Esophagus mucosa (tissue), 1 donor: ENCODE results near the gene COPE. TPM values are rescaled to one million over a fixed set of nuclear protein-coding genes. Genes with fewer than 3 reads are reported as not detected.
"Not testable (repeated sequence)": the region's sequence is repeated elsewhere in the genome, so short reads cannot be mapped to it uniquely, and the experiment has no call there.

ENCODE experiments used
- ATAC-seq: fragments of 200-7000 bp; cut with Tn5 transposase; one replicate; pipeline ENCODE4 v1.9.1; 2020
- total RNA-seq: library from RNA; stranded (reverse); gene quantifications from one replicate; pipeline ENCODE4 v1.2.4, GENCODE V29; 2023
- donor health status: DM: yes; HTN: yes; CAD: no.

Gene COPE
- total RNA-seq, 1 donor from 2014 or later = 177 TPM

DNA sequence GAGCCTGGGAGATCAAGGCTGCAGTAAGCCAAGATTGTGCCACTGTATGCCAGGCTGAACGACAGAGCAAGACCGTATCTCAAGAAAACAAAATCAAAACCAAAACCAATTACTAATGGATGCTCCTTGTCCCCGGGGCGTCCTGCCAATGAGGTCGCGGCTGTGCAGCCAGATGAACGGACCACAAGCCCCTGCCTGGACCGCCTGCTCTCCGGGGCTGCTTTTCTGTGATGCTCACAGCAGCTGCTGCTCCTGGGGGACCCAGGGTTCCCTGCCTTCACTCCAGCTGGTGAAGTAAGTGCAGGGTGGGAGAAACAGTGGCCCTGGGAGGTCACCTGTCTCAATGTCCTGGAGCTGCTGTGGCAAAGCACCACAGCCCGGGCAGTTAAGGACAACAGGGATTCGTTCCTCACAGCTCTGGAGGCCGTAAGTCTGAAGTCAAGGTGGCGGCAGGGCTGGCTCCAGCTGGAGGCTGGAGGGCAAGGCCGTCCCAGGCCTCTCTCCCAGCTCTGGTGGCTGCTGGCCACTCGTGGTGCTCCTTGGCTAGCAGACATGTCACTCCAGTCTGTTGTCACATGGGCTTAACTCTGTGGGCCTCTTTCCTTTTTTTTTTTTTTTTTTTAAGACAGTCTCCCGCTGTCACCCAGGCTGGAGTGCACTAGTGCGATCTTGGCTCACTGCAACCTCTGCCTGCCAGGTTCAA, 10.1 kb downstream of the COPE start:
- no peak for ATAC-seq

DNA sequence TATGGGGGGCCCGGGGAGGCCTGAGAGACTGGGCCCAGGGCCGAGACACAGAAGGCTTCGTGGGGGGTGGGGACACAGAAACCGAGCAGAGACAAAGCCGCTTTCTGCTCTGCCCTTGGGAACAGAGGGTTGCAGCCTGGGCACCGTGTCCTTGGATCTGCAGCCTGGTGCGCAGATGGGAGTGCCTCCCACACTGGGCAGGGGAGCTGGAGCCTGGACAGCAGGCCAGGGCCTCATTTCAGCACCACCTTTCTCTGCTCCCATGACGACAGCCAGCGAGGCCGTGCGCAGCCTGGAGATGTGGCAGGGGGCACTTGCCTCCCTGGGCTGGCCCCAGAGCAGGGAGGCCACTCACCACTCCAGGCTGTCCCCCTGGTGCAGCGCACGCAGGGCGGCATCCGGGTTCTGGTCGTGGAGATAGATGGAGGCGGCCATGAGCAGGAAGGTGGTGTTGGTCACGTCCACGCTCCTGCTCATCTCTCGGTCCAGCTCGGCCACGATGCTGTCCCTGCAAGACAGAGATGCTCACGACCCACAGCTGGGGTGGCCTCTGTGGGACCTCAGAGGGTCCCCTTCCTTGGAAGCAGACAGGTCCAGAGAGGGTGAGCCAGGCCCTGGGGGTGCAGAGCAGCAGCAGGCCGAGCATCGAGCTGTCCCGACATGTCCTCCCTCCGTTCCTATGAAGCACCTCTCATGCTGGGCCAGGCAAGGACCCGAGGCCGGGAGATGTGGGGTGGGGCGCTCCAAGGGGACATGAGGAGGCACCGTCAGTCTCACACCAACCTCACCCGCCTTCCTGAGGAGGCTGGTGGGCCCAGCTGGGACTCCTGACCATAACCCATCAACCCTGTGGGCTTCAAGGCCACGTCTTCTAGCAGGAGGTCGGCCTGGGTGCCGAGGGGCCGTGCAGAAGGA, 12.3 kb downstream of the COPE start:
- no peak for ATAC-seq

DNA sequence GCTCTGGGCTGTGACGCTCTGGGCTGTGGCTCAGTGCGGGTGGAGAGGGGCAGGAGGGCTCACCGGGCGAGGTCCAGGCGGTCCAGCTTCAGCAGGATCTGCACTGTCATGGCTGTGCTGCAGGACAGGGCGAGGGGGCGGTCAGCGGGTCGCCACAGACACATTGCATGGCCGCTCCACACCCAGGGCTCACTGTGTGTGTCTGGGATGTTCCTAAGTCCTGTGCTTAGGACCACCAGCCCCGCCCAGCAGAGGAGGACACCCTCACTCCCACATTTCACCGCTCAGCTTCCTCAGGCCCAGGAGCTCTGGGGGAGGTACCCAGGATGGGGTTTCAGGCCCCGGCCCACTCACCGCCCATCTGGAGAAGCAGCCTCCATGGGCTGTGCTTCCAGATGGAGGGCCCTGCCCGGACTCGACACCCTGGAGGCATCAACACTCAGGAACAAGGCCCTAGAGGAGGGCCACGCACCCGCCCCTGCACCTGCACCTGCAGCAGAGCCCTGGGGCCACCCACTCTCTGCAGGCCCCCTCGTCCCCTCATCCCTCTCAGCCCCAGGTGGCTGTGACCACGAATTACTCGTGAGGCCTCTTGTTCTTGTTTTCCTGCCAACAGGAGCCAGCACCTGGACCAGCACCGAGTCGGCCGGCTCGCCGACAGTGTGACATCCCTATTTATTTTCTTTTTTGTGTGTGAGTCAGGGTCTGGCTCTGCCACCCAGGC, 13.5 kb downstream of the COPE start:
- ATAC-seq = no peak

DNA sequence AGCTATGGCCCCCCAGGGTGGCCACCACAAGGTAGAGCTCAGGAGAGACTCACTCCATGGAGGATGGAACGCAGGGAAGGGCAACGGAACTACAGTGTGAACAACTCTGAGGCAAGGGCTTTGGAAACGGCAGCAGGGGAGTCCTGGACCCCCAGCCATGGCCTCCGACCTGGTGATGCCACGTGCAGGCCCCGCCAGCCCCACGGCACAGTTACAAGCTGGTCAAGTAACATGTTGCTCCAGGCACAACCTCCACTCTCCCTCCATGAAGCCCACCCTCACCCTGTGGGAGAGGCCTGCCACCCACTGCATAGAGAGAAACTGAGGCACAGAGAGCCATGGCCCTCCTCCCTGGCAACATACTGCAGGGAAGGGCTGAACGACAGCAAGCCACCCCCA, 14.1 kb downstream of the COPE start:
- no peak for ATAC-seq

DNA sequence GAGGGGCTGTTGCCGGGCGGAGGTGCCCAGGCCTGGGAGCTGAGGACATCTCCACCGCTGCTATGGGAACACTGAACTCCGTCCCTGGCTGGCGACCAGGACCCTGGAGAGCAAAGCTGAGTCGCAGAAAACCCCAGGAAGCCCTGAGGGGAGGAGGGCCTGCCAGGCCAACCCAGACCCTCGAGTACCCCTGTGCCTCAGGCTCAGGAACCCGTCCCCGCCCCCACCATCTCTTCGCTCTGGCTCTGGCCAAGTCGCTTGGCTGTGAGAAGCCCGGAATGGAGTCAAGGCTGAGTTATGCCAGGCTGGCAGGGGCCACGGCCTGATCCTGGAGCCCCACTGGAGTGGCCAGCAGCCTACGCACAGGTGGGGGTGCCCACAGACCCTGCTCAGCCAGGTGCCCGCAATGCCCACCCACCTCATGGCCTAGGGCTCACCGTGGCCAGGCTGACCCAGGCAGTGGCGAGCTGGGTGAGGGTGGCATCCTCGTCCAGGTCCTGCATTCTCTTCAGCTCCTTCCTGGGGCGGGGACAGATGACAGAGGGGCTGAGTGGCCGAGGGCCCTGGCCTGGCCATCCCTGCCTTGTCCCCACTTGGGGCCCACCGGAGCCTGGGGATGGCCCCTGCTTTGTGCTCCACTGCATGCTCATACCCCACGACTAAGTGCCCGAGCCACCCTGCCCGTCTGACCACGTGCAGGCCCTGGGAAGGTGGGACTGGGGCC, 14.7 kb downstream of the COPE start:
- no peak for ATAC-seq

DNA sequence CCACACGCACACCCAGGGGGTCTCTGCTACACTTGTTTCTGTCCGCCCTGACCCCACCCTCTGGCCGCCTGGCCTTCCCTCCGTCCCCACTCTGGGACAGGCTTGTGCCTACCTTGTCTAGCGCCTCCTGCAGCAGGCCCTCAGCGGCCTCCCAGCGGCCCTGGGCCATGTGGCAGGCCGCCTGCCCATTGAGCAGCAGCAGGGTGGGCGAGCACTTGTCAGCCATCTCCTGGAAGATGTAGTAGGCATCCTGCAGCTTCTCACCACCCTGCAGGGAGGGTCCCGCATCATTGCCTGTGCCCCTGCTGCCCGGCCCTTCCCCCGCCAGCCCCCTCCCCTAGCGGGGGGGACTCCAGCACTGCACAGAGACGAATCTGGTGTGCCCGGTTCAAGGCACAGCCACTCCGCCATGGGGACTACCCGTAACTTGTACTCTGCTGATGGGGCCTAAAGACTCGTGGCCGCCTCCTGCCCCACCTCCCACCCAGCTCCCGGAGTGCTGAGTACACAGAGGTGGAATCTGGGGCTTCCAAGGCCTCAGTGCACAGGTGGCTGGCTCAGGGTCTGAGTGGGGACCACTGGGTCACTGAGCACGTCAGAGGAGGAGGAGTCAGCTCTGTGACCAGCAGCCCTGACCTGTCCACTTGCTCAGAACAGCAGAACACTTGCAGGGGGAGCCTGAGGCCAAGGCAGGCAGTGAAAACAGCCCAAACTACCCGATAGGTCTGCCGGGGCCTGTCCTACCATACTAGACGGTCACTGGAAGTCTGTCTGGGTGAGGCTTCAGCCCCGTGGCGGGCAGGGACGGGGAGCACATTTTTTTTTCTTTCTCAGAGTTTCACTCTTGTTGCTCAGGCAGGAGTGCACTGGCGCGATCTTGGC, 15.8 kb downstream of the COPE start:
- no peak for ATAC-seq

DNA sequence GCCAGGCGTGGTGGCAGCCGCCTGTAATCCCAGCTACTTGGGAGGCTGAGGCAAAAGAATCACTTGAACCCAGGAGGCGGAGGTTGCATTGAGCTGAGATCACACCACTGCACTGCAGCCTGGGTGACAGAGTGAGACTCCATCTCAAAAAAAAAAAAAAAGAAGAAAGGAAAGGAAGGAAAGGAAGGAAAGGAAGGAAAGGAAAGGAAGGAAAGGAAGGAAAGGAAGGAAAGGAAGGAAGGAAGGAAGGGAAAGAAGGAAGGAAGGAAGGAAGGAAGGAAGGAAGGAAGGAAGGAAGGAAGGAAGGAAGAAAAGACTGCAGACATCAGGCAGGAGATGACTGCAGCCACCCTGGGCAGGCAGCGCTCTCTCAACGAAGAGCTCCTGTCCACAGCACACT, 16.7 kb downstream of the COPE start:
- ATAC-seq = not testable (repeated sequence)

DNA sequence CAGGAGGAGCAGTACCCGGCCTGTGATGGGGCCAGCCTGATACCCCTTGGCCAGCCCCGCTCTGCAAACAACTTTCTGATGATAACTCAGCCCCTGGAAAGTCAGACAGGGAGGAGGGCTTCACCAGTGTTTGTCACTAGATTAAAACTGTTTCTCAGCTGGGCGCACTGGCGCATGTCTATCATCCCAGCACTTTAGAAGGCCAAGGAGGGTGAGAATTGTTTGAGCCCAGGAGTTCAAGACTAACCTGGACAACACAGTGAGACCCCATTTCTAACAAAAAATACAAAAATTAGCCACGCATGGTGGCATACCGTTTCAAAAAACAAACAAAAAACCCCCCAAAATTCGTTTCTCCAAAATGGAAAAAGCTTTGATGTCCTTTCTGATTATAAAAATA, 17.7 kb downstream of the COPE start:
- ATAC-seq = no peak

DNA sequence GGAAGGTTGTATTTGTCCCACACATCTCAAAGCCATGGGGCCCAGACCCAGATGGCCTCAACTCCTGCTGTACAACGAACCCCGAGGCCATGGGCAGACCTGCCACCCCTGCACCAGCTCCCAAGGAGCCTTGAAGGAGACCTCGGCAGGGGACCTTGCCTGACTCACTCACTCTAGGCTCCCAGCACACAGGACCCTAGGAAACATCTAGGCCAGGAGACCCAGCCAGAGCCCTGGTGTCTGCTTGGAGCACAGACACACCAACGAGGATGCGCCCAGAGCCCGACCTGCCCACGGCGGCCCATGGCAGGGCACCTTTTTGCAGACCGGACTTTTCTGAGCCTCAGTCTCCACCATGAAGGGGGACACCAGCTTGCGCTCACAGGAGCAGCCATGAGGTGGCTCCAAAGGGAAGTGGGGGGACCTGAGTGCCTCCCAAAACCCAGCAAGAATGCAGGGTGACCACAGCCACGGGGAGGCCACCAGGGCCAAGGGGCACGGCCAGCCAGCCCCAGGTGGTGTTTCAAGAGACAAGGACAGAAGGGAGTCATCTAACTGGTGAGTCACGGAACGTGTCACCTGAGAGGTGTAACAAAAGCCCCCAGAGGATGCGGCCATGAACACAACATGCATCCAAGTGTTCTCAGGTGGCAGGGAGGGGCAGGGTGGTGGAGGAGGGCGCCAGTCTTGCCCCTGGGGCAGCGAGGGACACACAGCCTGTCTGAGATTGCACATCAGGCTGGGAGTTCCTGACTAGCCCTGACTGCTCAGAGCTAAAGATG, 18.3 kb downstream of the COPE start:
- no peak for ATAC-seq

DNA sequence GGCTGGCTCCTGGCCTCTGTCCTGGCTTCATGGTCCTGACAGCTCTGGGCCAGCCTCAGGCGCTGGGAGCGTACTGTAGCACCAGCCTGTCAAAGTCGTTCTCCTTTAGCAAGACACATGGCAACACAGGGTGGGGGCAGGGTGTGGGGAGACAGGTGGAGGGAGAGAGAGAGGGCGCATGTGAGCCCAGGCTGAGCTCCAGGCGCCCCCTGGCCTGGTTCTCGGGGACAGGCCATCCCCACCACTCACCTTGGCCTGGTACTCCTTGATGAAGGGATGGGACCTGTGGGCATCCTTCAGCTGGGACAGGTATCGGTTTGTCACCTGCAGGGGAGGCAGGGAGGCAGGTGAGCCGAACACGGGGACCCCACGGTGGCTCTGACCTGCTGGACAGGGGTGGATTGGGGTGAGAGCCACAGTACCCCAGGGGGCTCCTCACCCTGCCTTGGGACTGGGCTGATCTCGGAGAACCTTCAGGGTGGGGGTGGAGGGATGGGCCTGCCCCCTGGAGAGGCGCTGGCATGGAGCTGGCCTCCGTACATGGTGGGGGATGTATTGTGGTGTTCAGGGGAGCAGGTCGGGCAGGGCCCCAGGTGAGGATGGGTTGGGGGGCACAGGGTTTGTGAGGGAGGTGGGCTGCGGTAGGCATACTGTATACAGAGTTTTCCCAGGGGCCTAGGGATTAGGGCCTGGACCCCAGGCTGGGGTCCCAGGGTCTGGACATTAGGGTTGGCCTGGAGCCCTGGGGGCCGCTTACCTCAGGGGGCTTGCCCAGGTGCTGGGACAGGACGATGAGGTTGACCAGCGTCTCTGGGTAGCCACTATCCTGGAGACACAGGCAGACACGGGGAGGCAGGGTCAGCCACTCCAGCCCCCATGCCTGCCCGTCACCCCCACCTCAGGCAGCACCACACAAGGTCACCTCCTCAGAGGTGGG, 19.3 kb downstream of the COPE start:
- no peak for ATAC-seq

DNA sequence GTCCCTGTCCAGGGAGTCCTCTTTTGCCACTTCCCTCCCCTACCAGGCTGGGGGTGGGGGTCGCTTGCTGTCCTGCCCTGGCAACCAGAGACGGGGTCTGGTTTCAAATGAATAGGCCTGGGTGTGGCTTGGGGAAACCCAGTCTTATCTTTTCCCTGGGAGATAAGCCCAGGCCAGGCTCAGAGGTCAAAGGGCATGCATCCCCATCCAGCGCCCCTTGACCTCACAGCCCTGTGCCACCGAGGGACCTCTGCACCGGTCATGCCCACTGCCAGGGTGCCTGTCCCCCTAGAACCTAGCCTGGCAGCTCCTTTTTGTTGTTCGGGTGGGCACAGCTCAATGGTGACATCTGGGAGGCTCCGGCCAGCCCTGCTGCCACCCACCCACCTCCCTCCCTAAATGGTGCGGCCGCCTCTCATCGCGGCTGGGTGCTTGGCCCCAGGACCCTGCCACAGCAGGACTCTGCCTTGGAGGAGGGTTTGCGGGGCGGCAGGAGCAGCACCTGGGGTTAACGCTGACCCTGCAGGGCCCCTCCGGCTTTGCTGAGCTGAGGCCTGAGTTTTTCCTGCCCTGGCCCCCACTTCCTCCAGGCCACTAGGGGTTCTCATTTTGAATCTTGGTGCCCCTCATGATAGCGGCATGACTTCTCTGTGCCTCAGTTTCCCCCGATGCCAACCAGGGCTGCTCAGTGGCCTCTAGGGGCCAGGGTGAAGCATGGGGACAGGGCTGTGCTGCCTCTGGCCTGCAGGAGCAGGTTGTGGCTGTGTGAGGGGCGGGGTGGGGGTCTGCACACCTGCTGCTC, 20.4 kb downstream of the COPE start:
- ATAC-seq = no peak

DNA sequence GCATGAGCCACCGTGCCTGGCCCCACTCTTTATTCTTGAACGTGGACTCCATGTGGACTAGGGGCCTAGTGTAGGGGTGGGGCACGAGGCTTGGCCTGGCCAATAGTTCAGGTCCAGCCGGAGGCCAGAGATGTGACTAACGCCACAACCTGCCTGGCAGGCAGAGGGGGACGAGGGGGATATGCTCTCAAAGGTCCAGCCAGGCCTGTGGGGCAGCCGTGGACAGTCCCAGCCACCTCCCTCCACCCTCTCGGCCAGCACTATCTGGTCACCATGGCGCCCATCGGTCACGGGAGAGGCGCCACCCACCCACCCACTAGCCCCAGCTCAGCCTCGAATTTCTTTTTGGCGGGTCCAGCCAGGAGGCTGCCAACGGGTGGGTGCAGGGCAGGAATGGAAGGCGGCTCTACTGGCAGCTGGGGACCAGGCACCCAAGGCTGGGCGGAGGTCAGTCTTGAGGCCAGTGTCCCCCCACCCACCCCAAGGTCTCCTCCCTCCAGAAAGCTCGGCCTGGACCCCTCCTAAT, 21.0 kb downstream of the COPE start:
- no peak for ATAC-seq

DNA sequence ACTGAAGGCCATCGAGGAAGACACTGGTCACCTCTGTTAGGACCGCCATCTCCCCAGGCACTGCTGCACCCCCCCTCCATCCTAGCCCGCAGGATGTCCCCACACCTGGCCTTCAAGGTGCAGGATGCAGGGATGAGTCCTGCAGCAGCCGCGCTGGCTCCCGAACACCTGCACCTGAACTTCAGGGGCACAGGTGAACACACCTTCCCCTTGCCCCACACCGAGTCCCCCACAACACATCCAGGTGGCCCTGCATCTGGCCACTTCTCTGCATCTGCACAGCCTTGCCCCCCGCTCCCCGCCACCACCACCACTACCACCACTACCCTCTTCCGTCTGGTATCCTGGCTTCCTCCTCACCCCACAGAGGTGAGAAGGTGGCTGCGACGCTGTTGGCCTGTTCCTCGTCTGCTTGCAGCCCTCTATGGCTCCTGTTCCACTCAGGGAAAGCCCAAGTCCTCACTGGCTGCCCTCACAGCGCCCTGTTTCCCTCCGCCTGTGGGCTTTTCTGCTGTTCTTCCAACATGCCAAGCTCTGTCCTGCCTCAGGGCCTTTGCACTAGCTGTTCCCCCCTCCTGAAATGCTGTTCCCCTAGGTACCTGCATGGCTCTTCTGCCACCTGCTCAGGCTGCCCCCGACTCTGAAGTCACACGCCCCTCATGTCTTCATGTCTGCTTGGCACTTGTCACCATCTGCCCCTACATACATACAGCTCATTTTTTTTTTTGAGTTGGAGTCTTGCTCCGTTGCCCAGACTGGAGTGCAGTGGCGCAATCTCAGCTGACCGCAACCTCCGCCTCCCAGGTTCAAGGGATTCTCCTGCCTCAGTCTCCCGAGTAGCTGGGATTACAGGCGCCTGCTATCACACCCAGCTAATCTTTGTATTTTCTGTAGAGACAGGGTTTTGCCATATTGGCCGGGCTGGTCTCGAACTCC, 21.8 kb downstream of the COPE start:
- no peak for ATAC-seq

DNA sequence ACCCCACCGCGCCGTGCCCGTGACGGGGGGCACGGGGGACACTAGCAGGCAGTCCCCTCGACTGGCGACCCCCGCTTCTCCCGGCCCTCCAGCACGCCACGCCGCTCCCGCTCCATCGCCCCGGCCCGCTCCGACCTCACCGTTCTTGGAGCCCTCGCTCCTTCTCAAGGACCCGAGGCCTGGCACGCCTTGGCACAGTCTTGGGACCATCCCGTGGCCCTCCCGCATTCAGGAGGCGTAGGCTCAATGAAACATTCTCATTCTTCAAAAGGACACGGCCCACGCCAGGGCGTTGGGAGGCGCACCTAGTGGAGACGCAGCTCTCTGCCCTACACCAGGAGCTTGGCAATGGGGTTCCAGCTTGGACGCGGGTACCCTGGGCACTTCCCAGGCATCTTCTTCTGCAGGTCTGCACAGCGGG, 22.8 kb downstream of the COPE start:
- ATAC-seq = no peak

DNA sequence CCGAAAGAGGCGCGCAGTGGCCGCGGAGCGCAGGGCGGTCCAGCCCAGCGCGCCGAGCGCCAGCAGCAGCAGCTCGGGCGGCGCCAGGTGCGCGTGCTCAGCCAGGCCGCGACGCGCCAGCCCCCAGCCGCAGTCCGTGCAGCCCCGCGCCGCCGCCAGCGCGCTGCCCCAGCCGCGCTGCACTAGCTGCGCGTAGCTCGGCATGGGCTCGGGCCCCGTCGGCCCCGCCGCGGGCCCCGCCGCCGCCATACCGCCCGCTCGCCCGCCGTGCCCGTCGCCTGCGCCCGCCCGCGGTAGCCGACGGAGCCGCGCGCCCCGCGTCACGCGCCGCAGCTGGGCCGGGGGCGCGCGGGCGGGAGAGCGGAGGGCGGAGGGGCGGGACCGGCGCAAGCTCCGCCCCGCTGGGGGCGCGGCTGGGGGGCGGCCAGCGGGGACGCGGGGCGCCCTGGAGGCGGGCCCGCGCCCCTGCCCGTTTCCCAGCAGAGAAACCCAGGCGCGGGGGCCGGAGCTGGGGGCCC, 23.3 kb downstream of the COPE start, which contains the start of gene CERS1:
CERS1 (minus strand) TSS at position 335 of the 518 bp plus-strand sequence; CDS start at position 249, 86 bp downstream.
- ATAC-seq = no peak

DNA sequence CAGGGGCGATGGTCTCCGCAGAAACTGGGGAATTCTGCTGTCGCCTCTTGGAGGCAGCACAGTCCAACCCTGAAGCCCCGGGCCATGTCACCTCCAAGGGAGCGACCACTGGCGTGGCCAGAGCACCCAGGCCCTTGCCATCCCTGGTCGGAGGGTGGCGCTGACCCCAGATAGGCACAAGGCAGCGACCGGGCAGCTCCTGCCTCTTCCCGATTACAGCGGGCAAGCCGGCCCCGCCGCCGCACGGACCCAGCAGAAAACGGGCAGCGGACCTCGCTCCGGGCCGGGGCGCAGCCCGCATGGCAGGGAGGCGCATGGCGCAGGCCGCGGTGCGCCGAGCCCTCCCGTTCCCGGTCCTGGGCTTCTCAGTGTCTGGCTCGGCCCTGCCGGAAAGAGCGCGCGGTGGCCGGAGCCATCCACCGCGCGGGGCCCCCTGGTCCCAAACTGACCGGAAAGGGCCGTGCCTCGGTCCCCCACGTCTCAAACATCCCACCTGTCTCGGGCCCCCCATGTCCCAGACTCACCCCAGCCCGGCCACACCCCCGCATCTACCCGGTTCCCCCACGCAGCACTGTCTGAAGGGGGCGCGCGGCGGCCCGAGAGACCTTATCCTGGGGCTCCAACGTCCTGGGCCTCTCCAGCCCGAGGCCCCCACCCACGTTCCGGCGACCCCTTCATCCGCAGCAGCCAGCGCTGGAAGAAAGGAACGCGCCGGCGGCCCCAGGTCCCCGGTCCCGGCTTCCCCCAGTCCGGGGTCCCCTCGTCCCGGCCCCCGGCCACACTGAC, 24.0 kb downstream of the COPE start:
- ATAC-seq = no peak
